Kidney (tissue), 14 donors: Measurements from ENCODE around the gene MRPL52. TPM values are rescaled to one million over a fixed set of nuclear protein-coding genes. Genes with fewer than 3 reads are reported as not detected.

ENCODE experiments used
- DNase-seq, 5 donors: peaks; one replicate each; pipeline ENCODE4 v3.0.0-alpha.2; 2013 to 2020
- FAIRE-seq: peaks from 2 replicates; lab custom pipeline; 2012; peaks lifted over from hg19 to GRCh38; lab: Jason Lieb, UNC
- H3K27ac ChIP-seq, 2 donors: one replicate each; pipeline ENCODE4 v1.7.0; 2013; ENCODE audit warnings: low read depth in 2 of 2, low read length in 2 of 2, inconsistent platforms in 1 of 2
- H3K27me3 ChIP-seq: one replicate; pipeline ENCODE4 v1.7.1; 2013; ENCODE audit warnings: low read length, inconsistent platforms; ENCODE audit not compliant: control insufficient read depth, insufficient read depth
- H3K36me3 ChIP-seq, 3 donors: one replicate each; pipeline versions ENCODE4 v1.7.0 to v1.7.1; 2013; ENCODE audit warnings: low read length in 3 of 3, control low read depth in 1 of 3, inconsistent platforms in 1 of 3; ENCODE audit not compliant: insufficient read depth in 3 of 3, control insufficient read depth in 2 of 3
- H3K4me1 ChIP-seq, 3 donors: one replicate each; pipeline versions ENCODE4 v1.7.0 to v1.7.1; 2013; ENCODE audit warnings: low read length in 3 of 3, inconsistent platforms in 1 of 3, low read depth in 1 of 3; ENCODE audit not compliant: control insufficient read depth in 2 of 3, insufficient read depth in 2 of 3
- H3K4me3 ChIP-seq, 3 donors: one replicate each; pipeline versions ENCODE4 v1.7.0 to v1.8.1; 2013; ENCODE audit warnings: low read length in 3 of 3, control low read depth in 1 of 3, inconsistent platforms in 1 of 3
- H3K9ac ChIP-seq, 3 donors: one replicate each; pipeline versions ENCODE4 v1.7.0 to v1.7.1; 2013; ENCODE audit warnings: low read length in 3 of 3, control low read depth in 1 of 3, inconsistent platforms in 1 of 3
- H3K9me3 ChIP-seq, 3 donors: one replicate each; pipeline versions ENCODE4 v1.7.0 to v1.7.1; 2013; ENCODE audit warnings: low read length in 3 of 3, control low read depth in 1 of 3, inconsistent platforms in 1 of 3; ENCODE audit not compliant: control insufficient read depth in 2 of 3, insufficient read depth in 1 of 3
- intact Hi-C: fragments of 100-400 bp; cut with DNase I; formaldehyde crosslinking; loops from one replicate; pipeline ENCODE4 v1.11.1; 2022
- polyA plus RNA-seq: library from polyadenylated mRNA; stranded (reverse); fragments of 350-450 nt; fragmentation: Illumina TruSeq; extraction: RNeasy Lipid Tissue Mini Kit (QIAGEN cat#74804); gene quantifications from one replicate; pipeline ENCODE4 v1.2.3, GENCODE V29; 2014; ENCODE audit warnings: low read depth, low replicate concordance; ENCODE audit not compliant: insufficient read depth
- total RNA-seq: library from RNA; stranded (reverse); fragmentation: NEBNext Ultra II Directional; extraction: Animal tissue kit (Norgen Biotek cat#: 25700); gene quantifications from one replicate; pipeline ENCODE4 v1.2.1, GENCODE V29; 2021
- TF ChIP-seq, protein P1 (sequence below): IDR thresholded peaks from 3 replicates; pipeline ENCODE4 v1.5.1; 2012; ENCODE audit warnings: mild to moderate bottlenecking, moderate library complexity, borderline replicate concordance; ENCODE audit not compliant: insufficient read depth; ENCODE audit errors: extremely low read depth
- donor health status: control.
- donor health status: control.
- donor health status: control.
- donor health status: control.
- donor health status: control.
- donor health status: DM: yes; HTN: yes; CAD: no.
- donor health status: Normal renal cell carcinoma (clear cell type).

Gene MRPL52
- total and polyA plus RNA-seq, 2 donors from 2014 or later: 74.3 to 255 TPM

DNA sequence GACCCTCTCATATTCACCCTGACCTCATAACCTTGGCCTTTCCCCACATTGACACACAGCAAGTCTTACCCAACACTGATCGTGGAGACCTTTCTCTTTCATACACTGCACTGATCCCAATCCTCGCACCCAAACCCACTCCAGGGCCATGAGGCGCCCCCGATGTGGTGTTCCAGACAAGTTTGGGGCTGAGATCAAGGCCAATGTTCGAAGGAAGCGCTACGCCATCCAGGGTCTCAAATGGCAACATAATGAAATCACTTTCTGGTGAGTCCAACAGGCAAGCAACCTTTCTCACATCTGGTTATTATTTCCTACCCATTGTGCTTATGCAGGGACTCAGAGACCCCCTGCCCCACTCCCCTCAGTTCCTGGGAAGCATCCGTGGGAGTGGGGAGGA is 12.1 kb downstream of the MRPL52 start:
- H3K4me1 ChIP-seq: peaks cover 0 to 3% (median 0%) of the 10 kb centered on the region in 3 donors
- no peaks in the 10 kb centered on the region for H3K27me3 ChIP-seq
- intact Hi-C loops: no loop called here
- TF ChIP-seq, protein P1, sequence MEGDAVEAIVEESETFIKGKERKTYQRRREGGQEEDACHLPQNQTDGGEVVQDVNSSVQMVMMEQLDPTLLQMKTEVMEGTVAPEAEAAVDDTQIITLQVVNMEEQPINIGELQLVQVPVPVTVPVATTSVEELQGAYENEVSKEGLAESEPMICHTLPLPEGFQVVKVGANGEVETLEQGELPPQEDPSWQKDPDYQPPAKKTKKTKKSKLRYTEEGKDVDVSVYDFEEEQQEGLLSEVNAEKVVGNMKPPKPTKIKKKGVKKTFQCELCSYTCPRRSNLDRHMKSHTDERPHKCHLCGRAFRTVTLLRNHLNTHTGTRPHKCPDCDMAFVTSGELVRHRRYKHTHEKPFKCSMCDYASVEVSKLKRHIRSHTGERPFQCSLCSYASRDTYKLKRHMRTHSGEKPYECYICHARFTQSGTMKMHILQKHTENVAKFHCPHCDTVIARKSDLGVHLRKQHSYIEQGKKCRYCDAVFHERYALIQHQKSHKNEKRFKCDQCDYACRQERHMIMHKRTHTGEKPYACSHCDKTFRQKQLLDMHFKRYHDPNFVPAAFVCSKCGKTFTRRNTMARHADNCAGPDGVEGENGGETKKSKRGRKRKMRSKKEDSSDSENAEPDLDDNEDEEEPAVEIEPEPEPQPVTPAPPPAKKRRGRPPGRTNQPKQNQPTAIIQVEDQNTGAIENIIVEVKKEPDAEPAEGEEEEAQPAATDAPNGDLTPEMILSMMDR: no peak
- H3K9me3 ChIP-seq: no peaks in the 10 kb centered on the region
- no peak overlapping the region for H3K4me3 ChIP-seq
- FAIRE-seq (no peak), DNase-seq (no peak)
- H3K9ac ChIP-seq: no peak overlapping the region
- H3K36me3 ChIP-seq: peaks cover 13 to 44% (median 24%) of the 10 kb centered on the region in 3 donors
- no peak overlapping the region for H3K27ac ChIP-seq

DNA sequence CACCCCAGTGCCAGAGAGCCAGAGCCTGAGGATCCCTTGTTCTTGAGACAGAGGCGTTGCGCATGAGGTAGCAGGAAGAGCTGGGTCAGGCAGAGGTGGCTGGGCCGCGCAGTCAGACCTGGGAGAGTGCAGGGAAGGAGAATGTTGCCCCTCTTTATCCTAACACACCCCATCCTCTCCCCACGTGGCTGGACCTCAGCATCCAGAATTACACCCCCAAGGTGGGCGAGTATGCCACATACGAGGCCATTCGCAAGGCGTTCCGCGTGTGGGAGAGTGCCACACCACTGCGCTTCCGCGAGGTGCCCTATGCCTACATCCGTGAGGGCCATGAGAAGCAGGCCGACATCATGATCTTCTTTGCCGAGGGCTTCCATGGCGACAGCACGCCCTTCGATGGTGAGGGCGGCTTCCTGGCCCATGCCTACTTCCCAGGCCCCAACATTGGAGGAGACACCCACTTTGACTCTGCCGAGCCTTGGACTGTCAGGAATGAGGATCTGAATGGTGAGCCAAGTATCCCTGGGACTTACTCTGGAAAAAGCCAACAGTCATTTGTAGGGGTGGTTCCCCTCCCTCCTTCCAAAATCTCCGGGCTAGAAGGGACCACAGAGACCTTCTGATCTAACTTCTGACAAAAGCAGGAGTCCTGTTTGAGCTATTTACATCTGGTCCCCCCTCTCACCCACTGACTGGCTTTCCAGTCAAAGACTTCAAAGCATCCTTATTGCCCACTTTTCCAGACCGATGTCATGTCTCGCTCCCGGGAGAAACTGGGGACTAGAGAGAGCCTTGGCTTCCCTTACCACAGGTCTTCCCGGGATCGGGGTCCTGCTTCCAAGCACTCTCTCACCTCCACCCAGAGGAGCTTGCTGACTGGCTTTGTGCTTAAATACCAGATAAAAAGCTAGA is 12.8 kb downstream of the MRPL52 start:
- intact Hi-C loops: no loop called here
- Histone ChIP-seq H3K9ac (no peak overlapping the region), H3K4me3 (no peak overlapping the region), H3K4me1 (peaks cover 0 to 3% (median 0%) of the 10 kb centered on the region in 3 donors), H3K9me3 (no peaks in the 10 kb centered on the region), H3K36me3 (peaks cover 13 to 44% (median 24%) of the 10 kb centered on the region in 3 donors), H3K27ac (no peak overlapping the region), H3K27me3 (no peaks in the 10 kb centered on the region)
- DNase-seq (no peak), FAIRE-seq (no peak)
- TF ChIP-seq, protein P1: no peak

DNA sequence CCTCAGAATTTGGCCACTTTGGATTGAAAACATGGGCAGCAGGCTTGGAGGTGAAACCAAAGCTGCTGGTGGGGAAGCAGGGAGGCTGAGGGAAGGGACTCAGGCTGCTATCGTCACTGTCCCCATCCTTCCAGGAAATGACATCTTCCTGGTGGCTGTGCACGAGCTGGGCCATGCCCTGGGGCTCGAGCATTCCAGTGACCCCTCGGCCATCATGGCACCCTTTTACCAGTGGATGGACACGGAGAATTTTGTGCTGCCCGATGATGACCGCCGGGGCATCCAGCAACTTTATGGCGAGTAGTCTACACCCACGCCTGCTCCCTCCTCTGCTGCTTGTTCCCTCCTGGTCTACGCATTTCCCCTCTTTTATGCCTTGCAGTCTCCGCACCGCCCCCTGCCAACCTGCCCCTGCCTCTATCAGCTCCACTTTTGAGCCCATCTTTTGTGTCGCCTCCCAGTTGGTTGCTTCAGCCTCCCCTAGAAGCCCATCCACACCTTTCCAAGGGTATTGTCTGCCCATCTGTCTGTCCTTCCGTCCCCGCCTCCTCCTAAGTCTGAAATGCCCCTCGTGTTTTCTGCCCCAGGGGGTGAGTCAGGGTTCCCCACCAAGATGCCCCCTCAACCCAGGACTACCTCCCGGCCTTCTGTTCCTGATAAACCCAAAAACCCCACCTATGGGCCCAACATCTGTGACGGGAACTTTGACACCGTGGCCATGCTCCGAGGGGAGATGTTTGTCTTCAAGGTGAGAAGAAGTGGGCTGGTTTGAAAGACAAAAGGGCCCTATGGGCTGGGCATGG is 13.6 kb downstream of the MRPL52 start:
- Histone ChIP-seq H3K9me3 (no peaks in the 10 kb centered on the region), H3K9ac (no peak overlapping the region), H3K4me1 (peaks cover 3 to 10% (median 3%) of the 10 kb centered on the region in 3 donors), H3K27ac (no peak overlapping the region), H3K4me3 (no peak overlapping the region), H3K27me3 (no peaks in the 10 kb centered on the region), H3K36me3 (peaks cover 13 to 44% (median 24%) of the 10 kb centered on the region in 3 donors)
- no peak for FAIRE-seq
- TF ChIP-seq, protein P1: no peak
- DNase-seq: no peak
- intact Hi-C loops: no loop called here
